GM23338 (cell line): ENCODE results near the gene RCBTB1. TPM values are rescaled to one million over a fixed set of nuclear protein-coding genes. Genes with fewer than 3 reads are reported as not detected.
"Not testable (repeated sequence)": the region's sequence is repeated elsewhere in the genome, so short reads cannot be mapped to it uniquely, and the experiment has no call there.

Experiments
- ATAC-seq: fragments of 200-7000 bp; cut with Tn5 transposase; 3 replicates; pipeline ENCODE4 v1.9.1; 2020
- DNase-seq: peaks from one replicate; pipeline ENCODE4 v3.0.0-alpha.2; 2015; ENCODE audit warnings: low spot score
- H2AFZ ChIP-seq: fragments of 200-600 bp; sonication (generic); 2 replicates; pipeline ENCODE4 v1.8.0; 2016; ENCODE audit warnings: antibody characterized with exemption, mild to moderate bottlenecking, moderate library complexity
- H3F3A ChIP-seq: fragments of 200-600 bp; sonication (generic); replicated peaks from 2 replicates; pipeline ENCODE4 v1.8.0; 2017; ENCODE audit warnings: antibody characterized with exemption, mixed run types, low read depth
- H3K27ac ChIP-seq: fragments of 200-600 bp; sonication (generic); 2 replicates; pipeline ENCODE4 v1.6.1; 2016; ENCODE audit warnings: low read depth
- H3K27me3 ChIP-seq: fragments of 200-600 bp; sonication (generic); 2 replicates; pipeline ENCODE4 v1.8.0; 2016; ENCODE audit warnings: mild to moderate bottlenecking, mixed run types, moderate library complexity; ENCODE audit not compliant: insufficient read depth
- H3K36me3 ChIP-seq: fragments of 200-600 bp; sonication (generic); 2 replicates; pipeline ENCODE4 v1.8.0; 2016; ENCODE audit warnings: mild to moderate bottlenecking; ENCODE audit not compliant: insufficient read depth
- H3K4me1 ChIP-seq: fragments of 200-600 bp; sonication (generic); 2 replicates; pipeline ENCODE4 v1.8.0; 2016; ENCODE audit warnings: mild to moderate bottlenecking, moderate library complexity; ENCODE audit not compliant: insufficient read depth
- H3K4me2 ChIP-seq: fragments of 200-600 bp; sonication (generic); 2 replicates; pipeline ENCODE4 v1.7.1; 2017; ENCODE audit warnings: mixed run types
- H3K4me3 ChIP-seq: fragments of 200-600 bp; sonication (generic); 2 replicates; pipeline ENCODE4 v1.6.1; 2016; ENCODE audit warnings: mixed run types
- H3K79me2 ChIP-seq: fragments of 200-600 bp; sonication (generic); replicated peaks from 2 replicates; pipeline ENCODE4 v1.8.0; 2017; ENCODE audit warnings: mild to moderate bottlenecking; ENCODE audit not compliant: insufficient read depth
- H3K9me2 ChIP-seq: fragments of 200-600 bp; sonication (generic); 2 replicates; pipeline ENCODE4 v1.8.0; 2017; ENCODE audit not compliant: insufficient read depth
- H4K20me1 ChIP-seq: fragments of 200-600 bp; sonication (generic); replicated peaks from 2 replicates; pipeline ENCODE4 v1.8.0; 2017; ENCODE audit warnings: mild to moderate bottlenecking; ENCODE audit not compliant: insufficient read depth
- H3K27ac Mint-ChIP-seq: 2 replicates; pipeline ENCODE4 v1.8.0; 2020; ENCODE audit warnings: inconsistent platforms, mild to moderate bottlenecking, moderate library complexity, mixed read lengths
- H3K27me3 Mint-ChIP-seq: 3 replicates; pipeline ENCODE4 v1.8.0; 2022; ENCODE audit warnings: low read depth, mild to moderate bottlenecking, moderate library complexity, mixed read lengths, inconsistent platforms; ENCODE audit not compliant: insufficient read depth, poor library complexity
- H3K36me3 Mint-ChIP-seq: 3 replicates; pipeline ENCODE4 v1.8.0; 2021; ENCODE audit warnings: low read depth, mild to moderate bottlenecking, inconsistent platforms, moderate library complexity, mixed read lengths
- H3K4me1 Mint-ChIP-seq: 3 replicates; pipeline ENCODE4 v1.8.0; 2020; ENCODE audit warnings: mild to moderate bottlenecking, inconsistent platforms, mixed read lengths
- H3K4me3 Mint-ChIP-seq: 3 replicates; pipeline ENCODE4 v1.8.0; 2021; ENCODE audit warnings: moderate library complexity, mild to moderate bottlenecking, inconsistent platforms, mixed read lengths
- H3K9me3 Mint-ChIP-seq: 3 replicates; pipeline ENCODE4 v1.8.0; 2020; ENCODE audit warnings: moderate library complexity, mild to moderate bottlenecking, inconsistent platforms, mixed read lengths
- CREB1 ChIP-seq: fragments of 250-450 bp; sonication (Bioruptor Pico); IDR thresholded peaks from 2 replicates; pipeline ENCODE4 v1.5.0; 2020; ENCODE audit warnings: low read depth, mild to moderate bottlenecking, moderate library complexity
- EZH2 ChIP-seq: fragments of 200-600 bp; sonication (generic); IDR thresholded peaks from one replicate; pipeline ENCODE4 v1.8.0; 2017; ENCODE audit warnings: antibody characterized with exemption, mild to moderate bottlenecking, low read depth; ENCODE audit not compliant: unreplicated experiment
- NANOG ChIP-seq: IDR thresholded peaks from 2 replicates; pipeline ENCODE4 v1.6.1; 2016; ENCODE audit warnings: antibody characterized with exemption, borderline replicate concordance
- POLR2AphosphoS5 ChIP-seq: IDR thresholded peaks from 2 replicates; pipeline ENCODE4 v1.6.1; 2016; ENCODE audit warnings: antibody characterized with exemption, low read depth
- STAT1 ChIP-seq: IDR thresholded peaks from one replicate; pipeline ENCODE4 v1.6.1; 2016; ENCODE audit warnings: antibody characterized with exemption; ENCODE audit not compliant: unreplicated experiment
- ZNF114 ChIP-seq: fragments of 250-450 bp; sonication (Bioruptor Pico); IDR thresholded peaks from 2 replicates; pipeline ENCODE4 v1.5.0; 2020; ENCODE audit warnings: mild to moderate bottlenecking, moderate library complexity
- polyA plus RNA-seq: library from polyadenylated mRNA; unstranded; fragments of >200 nt; fragmentation: Nextera tagmentation; extraction: Ambion mirVana; gene quantifications from 2 replicates; pipeline ENCODE4 v1.2.1, GENCODE V29; 2016
- total RNA-seq: library from RNA; depleted of rRNA; stranded (reverse); fragments of >200 nt; shearing (Covaris generic); gene quantifications from 2 replicates; pipeline ENCODE4 v1.2.3, GENCODE V29; 2014
- TF ChIP-seq, protein P1 (sequence below): fragments of 250-450 bp; sonication (Bioruptor Pico); IDR thresholded peaks from 2 replicates; pipeline ENCODE4 v1.5.0; 2020; ENCODE audit warnings: mild to moderate bottlenecking, moderate library complexity
- TF ChIP-seq, protein P2 (sequence below): IDR thresholded peaks from 2 replicates; pipeline ENCODE4 v1.6.1; 2016; ENCODE audit warnings: antibody characterized with exemption
- TF ChIP-seq, protein P3 (sequence below): IDR thresholded peaks from one replicate; pipeline ENCODE4 v1.6.1; 2018; ENCODE audit warnings: antibody characterized with exemption; ENCODE audit not compliant: unreplicated experiment
- TF ChIP-seq, protein P4 (sequence below), 2 experiments: fragments of 200-600 bp in 1 of 2; sonication (generic) in 1 of 2; conservative IDR thresholded peaks; 2 replicates each; pipeline versions ENCODE4 v1.5.1 to v1.6.1; 2016 to 2017; ENCODE audit warnings: antibody characterized with exemption in 2 of 2, low read depth in 2 of 2, mild to moderate bottlenecking in 2 of 2, moderate library complexity in 1 of 2

Gene RCBTB1
- total and polyA plus RNA-seq, 2 experiments from 2014 or later = 10.8 to 33.5 TPM

DNA sequence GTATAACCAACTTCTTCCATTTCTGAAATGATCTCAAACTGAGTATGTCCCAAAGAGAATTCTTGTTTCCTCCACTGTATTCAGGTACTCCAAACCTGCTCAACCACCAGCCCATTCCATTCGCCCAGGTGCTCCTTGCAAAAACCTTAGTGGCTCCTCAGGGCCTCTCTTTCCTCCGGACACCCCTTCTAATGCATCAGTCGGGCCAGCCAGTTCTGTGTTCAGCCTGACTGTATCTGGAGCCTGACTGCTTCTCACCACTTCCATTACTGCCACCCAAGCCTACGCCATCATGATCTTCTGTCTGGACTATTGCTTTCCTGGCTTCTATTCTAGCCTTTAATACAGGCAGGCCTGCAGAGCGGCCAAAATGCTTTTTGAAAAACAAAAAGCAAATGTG, 88.1 kb downstream of the RCBTB1 start:
- no peaks in the 10 kb centered on the region for H4K20me1 ChIP-seq
- H3K4me3 ChIP-seq = no peak overlapping the region
- H3K36me3 Mint-ChIP-seq = no peaks in the 10 kb centered on the region
- no peaks in the 10 kb centered on the region for H3K9me3 Mint-ChIP-seq
- no peaks in the 10 kb centered on the region for H3K9me2 ChIP-seq
- DNase-seq (no peak), ATAC-seq (no peak)
- H3K27me3 ChIP-seq = no peaks in the 10 kb centered on the region
- H3K4me1 ChIP-seq = no peaks in the 10 kb centered on the region; the same call in 1 of the 2 replicates
- no peak overlapping the region for H2AFZ ChIP-seq
- H3K79me2 ChIP-seq = no peaks in the 10 kb centered on the region
- H3K4me2 ChIP-seq = no peak overlapping the region
- H3K4me1 Mint-ChIP-seq = 0 out of 3 replicates have a peak, but pooled peaks cover 2% of the 10 kb centered on the region
- H3K27ac Mint-ChIP-seq = no peak overlapping the region
- H3K4me3 Mint-ChIP-seq = 0 out of 3 replicates have a peak overlapping the region, but pooled peaks have one; percentile 3
- no peaks in the 10 kb centered on the region for H3K36me3 ChIP-seq
- H3F3A ChIP-seq = peaks cover 5% of the 10 kb centered on the region; the same call in 1 of the 2 replicates
- peaks cover 11% of the 10 kb centered on the region for H3K27me3 Mint-ChIP-seq
- H3K27ac ChIP-seq = no peak overlapping the region
- no peak for TF ChIP-seq EZH2
- TF ChIP-seq, protein P1, sequence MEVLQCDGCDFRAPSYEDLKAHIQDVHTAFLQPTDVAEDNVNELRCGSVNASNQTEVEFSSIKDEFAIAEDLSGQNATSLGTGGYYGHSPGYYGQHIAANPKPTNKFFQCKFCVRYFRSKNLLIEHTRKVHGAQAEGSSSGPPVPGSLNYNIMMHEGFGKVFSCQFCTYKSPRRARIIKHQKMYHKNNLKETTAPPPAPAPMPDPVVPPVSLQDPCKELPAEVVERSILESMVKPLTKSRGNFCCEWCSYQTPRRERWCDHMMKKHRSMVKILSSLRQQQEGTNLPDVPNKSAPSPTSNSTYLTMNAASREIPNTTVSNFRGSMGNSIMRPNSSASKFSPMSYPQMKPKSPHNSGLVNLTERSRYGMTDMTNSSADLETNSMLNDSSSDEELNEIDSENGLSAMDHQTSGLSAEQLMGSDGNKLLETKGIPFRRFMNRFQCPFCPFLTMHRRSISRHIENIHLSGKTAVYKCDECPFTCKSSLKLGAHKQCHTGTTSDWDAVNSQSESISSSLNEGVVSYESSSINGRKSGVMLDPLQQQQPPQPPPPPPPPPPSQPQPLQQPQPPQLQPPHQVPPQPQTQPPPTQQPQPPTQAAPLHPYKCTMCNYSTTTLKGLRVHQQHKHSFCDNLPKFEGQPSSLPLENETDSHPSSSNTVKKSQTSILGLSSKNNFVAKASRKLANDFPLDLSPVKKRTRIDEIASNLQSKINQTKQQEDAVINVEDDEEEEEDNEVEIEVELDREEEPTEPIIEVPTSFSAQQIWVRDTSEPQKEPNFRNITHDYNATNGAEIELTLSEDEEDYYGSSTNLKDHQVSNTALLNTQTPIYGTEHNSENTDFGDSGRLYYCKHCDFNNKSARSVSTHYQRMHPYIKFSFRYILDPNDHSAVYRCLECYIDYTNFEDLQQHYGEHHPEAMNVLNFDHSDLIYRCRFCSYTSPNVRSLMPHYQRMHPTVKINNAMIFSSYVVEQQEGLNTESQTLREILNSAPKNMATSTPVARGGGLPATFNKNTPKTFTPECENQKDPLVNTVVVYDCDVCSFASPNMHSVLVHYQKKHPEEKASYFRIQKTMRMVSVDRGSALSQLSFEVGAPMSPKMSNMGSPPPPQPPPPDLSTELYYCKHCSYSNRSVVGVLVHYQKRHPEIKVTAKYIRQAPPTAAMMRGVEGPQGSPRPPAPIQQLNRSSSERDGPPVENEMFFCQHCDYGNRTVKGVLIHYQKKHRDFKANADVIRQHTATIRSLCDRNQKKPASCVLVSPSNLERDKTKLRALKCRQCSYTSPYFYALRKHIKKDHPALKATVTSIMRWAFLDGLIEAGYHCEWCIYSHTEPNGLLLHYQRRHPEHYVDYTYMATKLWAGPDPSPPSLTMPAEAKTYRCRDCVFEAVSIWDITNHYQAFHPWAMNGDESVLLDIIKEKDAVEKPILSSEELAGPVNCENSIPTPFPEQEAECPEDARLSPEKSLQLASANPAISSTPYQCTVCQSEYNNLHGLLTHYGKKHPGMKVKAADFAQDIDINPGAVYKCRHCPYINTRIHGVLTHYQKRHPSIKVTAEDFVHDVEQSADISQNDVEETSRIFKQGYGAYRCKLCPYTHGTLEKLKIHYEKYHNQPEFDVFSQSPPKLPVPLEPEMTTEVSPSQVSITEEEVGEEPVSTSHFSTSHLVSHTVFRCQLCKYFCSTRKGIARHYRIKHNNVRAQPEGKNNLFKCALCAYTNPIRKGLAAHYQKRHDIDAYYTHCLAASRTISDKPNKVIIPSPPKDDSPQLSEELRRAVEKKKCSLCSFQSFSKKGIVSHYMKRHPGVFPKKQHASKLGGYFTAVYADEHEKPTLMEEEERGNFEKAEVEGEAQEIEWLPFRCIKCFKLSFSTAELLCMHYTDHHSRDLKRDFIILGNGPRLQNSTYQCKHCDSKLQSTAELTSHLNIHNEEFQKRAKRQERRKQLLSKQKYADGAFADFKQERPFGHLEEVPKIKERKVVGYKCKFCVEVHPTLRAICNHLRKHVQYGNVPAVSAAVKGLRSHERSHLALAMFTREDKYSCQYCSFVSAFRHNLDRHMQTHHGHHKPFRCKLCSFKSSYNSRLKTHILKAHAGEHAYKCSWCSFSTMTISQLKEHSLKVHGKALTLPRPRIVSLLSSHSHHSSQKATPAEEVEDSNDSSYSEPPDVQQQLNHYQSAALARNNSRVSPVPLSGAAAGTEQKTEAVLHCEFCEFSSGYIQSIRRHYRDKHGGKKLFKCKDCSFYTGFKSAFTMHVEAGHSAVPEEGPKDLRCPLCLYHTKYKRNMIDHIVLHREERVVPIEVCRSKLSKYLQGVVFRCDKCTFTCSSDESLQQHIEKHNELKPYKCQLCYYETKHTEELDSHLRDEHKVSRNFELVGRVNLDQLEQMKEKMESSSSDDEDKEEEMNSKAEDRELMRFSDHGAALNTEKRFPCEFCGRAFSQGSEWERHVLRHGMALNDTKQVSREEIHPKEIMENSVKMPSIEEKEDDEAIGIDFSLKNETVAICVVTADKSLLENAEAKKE = no peak
- no peak for TF ChIP-seq ZNF114
- no peak for TF ChIP-seq NANOG
- no peak for TF ChIP-seq STAT1
- TF ChIP-seq, protein P2, sequence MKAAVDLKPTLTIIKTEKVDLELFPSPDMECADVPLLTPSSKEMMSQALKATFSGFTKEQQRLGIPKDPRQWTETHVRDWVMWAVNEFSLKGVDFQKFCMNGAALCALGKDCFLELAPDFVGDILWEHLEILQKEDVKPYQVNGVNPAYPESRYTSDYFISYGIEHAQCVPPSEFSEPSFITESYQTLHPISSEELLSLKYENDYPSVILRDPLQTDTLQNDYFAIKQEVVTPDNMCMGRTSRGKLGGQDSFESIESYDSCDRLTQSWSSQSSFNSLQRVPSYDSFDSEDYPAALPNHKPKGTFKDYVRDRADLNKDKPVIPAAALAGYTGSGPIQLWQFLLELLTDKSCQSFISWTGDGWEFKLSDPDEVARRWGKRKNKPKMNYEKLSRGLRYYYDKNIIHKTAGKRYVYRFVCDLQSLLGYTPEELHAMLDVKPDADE = no peak
- TF ChIP-seq, protein P3, sequence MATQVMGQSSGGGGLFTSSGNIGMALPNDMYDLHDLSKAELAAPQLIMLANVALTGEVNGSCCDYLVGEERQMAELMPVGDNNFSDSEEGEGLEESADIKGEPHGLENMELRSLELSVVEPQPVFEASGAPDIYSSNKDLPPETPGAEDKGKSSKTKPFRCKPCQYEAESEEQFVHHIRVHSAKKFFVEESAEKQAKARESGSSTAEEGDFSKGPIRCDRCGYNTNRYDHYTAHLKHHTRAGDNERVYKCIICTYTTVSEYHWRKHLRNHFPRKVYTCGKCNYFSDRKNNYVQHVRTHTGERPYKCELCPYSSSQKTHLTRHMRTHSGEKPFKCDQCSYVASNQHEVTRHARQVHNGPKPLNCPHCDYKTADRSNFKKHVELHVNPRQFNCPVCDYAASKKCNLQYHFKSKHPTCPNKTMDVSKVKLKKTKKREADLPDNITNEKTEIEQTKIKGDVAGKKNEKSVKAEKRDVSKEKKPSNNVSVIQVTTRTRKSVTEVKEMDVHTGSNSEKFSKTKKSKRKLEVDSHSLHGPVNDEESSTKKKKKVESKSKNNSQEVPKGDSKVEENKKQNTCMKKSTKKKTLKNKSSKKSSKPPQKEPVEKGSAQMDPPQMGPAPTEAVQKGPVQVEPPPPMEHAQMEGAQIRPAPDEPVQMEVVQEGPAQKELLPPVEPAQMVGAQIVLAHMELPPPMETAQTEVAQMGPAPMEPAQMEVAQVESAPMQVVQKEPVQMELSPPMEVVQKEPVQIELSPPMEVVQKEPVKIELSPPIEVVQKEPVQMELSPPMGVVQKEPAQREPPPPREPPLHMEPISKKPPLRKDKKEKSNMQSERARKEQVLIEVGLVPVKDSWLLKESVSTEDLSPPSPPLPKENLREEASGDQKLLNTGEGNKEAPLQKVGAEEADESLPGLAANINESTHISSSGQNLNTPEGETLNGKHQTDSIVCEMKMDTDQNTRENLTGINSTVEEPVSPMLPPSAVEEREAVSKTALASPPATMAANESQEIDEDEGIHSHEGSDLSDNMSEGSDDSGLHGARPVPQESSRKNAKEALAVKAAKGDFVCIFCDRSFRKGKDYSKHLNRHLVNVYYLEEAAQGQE = no peak
- TF ChIP-seq, protein P4, sequence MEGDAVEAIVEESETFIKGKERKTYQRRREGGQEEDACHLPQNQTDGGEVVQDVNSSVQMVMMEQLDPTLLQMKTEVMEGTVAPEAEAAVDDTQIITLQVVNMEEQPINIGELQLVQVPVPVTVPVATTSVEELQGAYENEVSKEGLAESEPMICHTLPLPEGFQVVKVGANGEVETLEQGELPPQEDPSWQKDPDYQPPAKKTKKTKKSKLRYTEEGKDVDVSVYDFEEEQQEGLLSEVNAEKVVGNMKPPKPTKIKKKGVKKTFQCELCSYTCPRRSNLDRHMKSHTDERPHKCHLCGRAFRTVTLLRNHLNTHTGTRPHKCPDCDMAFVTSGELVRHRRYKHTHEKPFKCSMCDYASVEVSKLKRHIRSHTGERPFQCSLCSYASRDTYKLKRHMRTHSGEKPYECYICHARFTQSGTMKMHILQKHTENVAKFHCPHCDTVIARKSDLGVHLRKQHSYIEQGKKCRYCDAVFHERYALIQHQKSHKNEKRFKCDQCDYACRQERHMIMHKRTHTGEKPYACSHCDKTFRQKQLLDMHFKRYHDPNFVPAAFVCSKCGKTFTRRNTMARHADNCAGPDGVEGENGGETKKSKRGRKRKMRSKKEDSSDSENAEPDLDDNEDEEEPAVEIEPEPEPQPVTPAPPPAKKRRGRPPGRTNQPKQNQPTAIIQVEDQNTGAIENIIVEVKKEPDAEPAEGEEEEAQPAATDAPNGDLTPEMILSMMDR (conservative IDR thresholded peaks at IDR 0.05; ENCODE audit: low read depth in 2 of 2) = no peak
- TF ChIP-seq POLR2AphosphoS5 = no peak
- TF ChIP-seq CREB1 (CRISPR knock-in tag) = no peak

DNA sequence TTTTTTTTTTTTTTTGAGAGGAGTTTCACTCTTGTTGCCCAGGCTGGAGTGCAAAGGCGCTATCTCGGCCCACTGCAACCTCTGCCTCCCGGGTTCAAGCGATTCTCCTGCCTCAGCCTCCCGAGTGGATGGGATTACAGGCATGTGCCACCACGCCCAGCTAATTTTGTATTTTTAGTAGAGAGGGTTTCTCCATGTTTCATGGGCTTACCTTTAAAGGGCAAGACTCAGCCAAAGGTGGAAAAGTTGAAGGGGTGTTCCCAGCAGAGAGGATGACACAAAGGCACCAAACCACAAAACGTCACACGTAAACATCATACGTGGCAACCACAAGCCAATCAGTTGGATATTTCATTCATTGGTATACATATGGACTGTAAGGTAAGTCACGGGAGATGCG, 88.5 kb downstream of the RCBTB1 start:
- not testable (repeated sequence) for DNase-seq, H3K9me2 ChIP-seq, H3F3A ChIP-seq, H3K36me3 ChIP-seq, H3K27ac ChIP-seq, H4K20me1 ChIP-seq, H3K4me1 Mint-ChIP-seq, H3K27ac Mint-ChIP-seq, H3K4me1 ChIP-seq, H3K79me2 ChIP-seq, ATAC-seq, H3K36me3 Mint-ChIP-seq, H3K27me3 ChIP-seq, H3K9me3 Mint-ChIP-seq
- Histone ChIP-seq H3K4me3 (peak overlapping the region; percentile 68; the same call in 1 of the 2 replicates), H3K4me2 (peak overlapping the region; percentile 85; the same call in 1 of the 2 replicates), H2AFZ (peak overlapping the region; percentile 96; the same call in 1 of the 2 replicates)
- peaks cover 11% of the 10 kb centered on the region for H3K27me3 Mint-ChIP-seq
- H3K4me3 Mint-ChIP-seq = 0 out of 3 replicates have a peak overlapping the region, but pooled peaks have one; percentile 3
